GM04504 (cell line): ENCODE results near the gene ERCC5.
A peak's percentile ranks its signal among the peaks of the same experiment; 100 is the strongest.

Source experiments
- DNase-seq: peaks from one replicate; pipeline ENCODE4 v3.0.0-alpha.2; 2012; ENCODE audit warnings: low read depth

The ERCC5 gene

DNA sequence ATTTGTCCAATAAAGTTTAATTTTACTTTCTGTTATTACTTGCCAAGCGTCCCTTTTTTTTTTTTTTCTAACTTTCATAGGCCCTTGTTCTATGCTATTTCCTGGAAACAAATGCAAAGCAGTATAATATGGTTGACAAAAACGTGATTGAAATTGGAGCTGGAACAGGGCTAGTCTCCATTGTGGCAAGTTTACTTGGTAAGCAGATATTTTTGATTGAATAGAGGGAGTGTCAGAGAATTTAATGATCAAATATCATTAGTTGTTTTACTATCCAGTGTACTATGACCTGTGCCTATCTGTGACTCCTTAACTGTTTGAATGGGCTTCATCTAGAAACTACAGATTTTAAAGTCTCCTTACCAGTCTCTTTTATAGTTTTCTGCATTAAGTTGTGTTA, 46.7 kb downstream of the ERCC5 start:
- DNase-seq: no peak

DNA sequence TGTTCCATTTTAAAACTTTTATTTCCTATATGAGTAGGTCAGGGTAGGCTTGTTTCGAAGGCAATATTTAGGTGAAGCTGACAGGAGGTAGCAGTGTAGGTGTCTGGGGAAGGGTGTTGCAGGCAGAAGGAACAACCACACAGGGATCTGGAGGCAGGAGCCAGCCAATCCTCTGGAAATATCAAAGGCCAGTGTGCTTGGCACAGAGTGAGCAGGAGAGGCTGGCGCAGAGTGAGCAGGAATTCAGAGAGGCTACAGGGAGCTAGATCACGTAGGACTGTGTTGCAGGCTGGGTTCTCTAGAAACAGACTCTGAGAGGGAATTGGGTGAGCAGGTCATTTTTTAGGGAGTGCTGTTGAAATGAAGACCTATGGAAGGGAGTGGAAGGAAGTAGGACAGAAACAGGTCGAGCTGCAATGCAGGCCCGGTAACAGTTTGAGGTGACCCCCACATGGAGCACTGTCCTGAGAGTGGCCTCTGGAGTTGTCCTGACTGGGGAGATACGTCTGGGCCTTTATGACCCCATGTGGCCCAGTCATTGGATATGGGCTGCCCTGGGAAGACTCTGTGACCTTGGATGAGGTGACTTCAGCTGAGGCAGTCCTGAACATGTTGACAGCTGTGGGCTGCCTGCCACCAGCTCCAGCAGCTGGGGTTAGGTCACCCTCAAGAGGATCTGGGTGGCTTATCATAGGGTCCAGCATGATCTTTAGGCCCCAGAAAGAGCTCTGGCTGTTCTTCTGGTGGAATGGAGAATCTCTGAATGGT, 51.7 kb downstream of the ERCC5 start:
- no peak for DNase-seq

DNA sequence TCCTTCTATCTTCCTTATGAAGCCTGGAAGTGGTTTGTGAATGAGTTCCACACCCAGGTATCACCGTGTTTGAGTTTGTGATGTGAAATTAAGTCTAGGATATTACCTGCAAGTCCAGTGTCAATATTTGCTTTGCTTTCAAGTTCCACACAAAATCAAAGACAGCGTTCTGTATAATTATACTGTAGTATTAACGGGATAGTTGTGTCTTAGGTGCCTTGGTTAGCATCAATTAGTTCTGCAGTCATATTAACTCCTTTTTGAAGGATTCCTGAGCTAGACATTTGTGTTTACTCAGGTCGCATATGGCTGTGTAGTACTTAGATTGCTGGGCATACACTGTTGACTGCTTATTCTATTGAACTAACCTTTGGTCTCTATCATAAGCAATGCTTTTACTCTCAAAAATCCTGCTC, 54.4 kb downstream of the ERCC5 start:
- DNase-seq: no peak

DNA sequence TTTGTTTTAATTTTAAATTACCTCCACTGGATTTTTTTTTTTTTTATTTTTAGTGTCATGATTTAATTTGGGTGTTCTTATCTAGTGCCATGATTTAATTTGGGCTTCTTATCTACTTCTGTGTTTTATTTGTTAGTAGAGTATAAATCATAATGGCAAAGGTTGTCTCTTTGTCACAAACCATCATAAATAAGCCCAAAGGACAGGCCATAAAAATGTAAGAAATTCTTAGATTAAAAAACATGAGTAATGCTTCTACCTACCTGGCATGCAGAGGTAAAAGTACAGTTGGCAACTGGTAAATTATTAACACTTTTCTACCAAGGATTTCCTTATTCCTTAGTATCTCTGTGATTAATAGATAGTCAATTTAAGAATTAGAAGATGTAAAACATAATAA, 55.2 kb downstream of the ERCC5 start:
- no peak for DNase-seq

DNA sequence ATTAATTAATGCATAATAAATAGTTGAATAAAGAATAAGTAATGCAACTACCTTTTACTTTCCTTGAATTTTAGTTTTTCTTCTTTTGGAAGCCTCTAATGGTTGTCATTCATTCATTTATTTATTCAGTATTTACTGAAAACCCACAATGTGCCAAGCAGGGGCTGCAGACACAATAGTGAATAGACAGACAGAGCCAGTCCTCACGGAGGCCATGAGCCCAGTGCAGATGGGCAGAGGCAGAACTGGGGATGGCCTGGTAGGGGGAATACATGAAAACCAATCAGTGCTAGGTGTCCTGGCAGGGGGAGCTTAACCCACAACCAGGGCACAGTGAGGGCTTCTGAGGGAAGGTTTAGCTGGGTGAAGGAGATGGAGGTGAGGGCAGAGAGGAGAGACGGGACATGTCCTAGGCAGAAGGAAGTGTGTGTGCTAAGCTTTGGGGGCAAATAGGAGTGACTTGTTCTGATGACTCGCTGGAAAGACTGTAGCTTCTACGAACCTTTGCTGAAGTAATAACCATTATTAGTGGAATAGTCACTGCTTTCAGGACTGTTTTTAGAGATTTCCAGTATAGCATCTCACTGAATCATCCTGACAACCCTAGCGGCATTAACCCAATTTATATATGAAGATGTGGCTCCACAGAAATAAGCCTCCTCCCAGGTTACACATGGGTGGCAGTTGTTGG, 55.9 kb downstream of the ERCC5 start:
- DNase-seq: no peak

DNA sequence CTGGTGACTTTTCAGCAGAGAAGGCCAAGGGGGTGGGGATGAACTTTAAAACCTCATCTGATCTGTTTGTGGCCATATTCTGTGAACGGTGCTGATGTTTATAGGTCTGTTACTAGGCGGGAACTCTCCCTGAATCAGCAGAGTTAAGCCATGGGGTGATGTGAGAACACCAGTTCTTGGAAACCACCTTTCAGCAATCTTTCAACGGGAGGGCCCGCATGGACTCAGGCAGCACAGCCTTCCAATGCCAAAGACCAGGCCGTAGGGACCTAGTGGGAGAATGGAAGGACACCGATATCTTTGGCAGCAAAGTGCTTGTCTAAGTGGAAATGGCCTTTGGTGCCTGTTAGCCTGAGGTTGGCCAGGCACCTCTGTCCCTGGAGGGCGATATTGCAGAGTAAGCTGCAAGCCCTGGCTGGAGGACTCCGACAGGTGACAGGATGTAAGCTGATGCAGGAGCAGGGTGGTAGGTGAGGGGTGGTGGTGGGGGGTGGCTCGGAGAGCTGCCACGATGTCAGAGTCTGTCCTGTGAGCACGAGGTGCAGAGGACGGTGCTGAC, 57.0 kb downstream of the ERCC5 start:
- DNase-seq: no peak

DNA sequence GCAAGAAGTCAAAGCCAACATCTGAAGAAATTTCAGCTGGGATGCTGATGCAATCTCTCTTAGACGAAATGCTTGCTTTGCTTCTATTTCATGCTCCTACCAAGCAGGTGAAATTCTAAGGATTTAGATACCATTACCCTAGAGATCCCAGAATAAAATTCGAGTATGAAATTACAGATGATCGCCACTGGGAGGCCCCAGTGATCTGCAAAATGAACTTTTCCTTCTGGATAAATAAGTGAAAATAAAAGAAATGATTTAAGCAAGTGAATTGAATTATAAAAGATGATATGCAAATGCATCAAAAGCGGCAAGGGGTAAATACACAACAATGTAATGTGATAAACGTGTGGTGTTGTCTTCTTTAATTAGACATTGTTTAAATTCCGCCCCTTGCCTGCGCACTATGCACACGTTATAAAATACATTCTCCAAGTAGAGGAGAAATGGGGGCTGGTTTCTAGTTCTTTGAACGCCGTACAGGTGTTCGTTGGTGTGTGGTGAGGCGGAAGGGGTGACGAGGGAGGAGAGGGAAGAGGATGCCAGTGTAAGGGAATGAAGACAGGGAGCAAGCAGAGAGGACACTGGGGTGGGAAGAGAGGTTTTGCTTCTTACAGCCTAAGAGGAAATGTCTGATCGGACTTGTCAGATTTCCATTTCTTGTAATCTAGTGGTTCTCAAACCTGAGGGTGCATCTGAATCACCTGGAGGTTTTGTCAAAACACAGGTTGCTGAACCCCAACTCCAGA, 58.0 kb downstream of the ERCC5 start:
- DNase-seq: no peak

DNA sequence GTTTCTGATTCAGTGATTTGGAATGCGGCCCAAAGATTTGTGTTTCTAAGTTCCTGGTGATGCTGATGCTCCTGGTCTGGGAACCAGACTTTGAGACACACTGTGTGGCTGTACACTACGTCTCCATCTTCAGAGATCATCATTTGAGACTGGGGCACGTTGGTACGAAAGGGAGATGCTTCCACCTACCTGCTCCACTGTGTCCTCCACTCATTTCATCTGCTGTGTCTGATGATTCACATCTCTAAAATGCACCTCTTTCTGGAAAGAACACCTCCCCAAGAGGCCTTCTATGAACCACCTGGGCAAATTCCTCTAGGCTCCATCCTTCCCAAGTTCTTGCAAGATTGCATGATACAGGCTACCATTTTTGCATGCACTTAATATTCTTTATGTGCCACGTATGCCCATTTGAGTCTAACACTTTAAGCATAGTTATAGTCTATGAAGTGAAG, 58.6 kb downstream of the ERCC5 start:
- DNase-seq: no peak

DNA sequence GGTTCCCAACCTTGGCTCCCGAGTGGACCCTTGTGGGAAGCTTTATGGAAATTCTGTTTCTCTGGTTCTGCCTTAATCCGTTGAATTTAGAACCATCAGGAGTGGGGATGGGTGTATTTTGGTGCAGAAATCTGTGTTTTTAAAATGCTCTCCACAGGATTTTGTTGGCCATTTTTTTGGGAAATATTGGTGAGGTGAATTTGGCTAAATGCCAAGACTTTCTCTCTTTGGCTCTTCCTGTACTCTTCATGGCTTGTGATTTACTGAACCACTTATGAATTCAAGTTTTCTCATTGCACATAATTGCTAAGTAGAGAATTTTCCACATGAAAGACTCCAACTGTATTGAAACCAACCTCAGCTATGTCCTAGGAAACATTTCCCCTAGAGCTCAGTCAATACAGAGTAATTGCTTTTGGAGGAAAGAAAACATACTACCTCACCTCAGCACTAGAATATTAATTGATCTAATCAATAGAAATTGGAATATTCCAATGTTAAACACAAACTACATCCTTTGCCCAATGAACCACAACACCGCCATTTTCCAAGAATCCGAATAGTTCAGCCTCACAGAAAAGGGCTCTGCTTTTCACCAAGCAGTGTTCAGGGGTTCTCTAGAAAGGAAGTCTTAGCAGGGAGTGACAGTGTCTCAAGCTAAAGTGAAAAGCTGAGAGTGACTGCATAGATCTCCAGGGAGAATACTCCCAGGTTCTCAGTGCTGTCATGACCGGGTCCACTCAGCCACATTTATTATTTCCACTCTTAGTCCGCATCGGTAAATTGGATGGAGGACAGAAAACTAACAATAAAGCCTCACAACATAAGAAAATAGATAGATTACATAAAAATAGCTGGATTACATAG, 60.3 kb downstream of the ERCC5 start:
- no peak for DNase-seq

DNA sequence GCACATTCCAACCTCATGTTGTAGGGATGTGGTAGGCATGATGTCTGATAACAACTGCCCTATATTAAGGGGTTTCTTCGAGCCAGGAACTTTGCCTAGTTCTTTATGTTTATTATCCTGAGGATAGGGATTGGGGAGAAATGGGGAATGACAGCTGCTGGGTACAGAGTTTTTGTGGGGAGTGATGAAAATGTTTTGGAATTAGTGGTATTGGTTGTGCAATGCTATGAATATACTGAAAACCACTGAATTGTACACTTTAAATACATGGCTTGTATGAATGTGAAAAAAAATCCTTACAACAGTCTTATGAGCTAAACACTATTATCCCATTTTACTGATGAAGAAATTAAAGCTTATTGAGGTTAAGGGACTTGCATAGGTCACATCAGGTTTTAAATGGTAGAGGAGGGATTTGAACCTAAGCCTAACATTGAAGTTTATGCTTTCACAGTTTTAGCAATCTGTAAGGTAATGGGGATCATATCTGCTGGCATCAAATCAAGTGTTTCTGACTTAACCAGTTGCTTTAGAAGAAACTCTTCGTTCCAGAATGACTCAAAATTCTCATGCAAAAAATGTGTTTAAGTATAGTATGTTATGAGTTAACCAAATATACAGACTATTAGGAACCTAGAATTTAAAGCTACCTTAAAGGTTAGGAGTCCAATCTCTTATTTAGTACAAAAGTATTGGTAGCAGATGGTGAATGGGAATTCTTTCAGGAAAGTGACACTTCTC, 61.4 kb downstream of the ERCC5 start:
- DNase-seq: no peak

DNA sequence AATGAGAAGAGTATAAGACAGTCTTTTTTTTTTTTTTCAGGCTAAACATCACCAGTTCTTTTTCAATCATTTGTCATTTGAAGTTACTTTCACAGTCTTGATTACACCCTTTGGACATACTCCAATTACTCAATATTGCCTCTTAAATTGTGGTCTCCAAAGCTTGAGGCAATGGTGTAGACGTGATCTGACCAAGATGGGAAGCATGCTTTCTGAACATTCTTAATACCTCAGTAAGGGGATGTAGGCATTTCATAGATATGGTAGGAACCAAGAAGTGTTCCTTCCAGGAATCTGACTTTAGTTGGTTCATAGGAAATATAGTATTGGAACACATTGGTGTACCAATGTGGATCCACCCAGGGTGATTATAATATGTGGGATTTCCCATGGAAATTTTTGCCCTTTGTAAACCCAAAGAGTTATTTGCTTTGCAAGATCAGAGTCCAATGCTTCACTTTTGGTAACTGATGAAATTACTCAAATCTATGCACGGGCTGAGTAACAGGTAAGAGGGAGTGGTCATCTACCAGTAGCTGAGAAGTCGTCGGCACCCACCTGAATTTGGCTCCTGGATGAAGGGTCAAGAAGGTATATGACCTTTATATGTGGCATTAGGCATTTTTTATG, 62.2 kb downstream of the ERCC5 start:
- DNase-seq: no peak

DNA sequence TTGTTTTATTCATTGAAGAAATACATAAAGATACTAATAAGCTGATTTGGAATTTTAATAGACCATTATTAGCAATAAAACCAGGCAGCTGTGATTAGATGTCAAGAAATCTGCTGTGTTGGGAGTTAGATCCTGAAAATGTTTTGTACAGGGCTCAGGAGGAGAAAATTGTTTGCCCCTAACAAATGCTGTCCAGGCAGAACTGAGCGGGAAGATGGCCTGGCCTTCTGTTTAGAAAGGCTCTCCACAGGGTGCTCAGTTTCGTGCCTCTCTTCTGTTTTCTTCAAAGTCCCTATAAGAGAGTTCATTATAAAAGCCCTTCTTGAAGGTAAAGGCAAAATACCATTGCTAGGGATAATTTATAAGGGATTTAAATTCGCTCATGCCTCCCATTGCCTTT, 64.1 kb downstream of the ERCC5 start:
- DNase-seq: no peak

DNA sequence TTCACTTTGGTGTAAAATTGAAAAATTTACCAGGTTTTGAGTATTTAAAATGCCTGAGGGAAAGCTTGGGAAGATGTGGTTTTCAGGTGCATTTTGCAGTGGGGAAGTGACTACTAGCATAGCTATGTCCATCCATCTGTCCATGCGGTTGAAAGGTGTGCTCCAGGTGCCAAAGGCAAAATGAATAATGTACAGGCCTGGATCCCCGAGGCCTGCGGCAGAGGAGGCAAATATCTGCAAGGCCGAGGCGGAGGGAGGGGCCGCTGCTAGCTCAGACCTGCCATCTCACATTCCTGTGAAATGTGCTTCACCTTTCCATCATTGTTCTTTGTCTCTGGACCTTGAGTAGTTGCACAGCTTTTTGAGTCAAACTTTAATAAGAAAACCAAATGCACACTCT, 65.5 kb downstream of the ERCC5 start:
- DNase-seq: no peak

DNA sequence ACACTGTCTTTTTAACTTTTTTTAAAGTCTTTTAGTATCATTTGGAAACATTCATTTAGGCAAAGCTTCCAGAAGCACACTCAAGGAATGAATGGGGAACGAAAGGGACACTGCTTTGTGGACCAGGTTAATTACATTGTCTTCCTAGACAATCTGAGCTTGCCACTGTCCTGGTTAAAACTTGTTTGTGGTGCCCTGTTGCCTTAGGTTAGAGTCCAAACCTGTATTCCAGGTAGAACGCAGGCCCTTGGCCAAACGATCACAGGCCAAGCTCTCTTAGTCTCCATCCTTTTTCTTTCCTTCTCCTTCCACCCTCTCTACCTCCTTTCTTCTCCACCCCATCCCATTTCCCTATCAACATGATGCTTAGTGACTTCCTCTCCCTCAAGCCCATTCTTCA, 66.8 kb downstream of the ERCC5 start:
- DNase-seq: no peak

DNA sequence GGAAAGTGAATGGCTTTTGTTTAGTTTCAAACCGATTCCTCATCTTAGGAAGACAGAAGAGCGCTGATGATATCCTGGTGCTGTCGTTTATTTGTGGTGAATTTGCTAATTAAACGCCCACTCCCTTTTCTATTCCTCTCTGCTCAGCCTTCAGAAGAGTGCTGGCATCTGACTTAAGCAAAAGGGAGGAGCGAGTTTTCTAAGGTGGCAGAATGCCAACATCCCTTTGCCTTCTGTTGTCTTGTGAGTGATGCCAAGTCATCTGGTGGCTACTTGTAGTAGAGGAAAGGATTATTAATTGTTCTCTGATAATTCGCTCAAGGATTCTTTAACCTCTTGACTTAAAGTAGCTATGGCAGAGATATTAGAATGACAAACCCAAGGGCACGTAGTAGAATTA, 68.1 kb downstream of the ERCC5 start:
- DNase-seq: peak; percentile 10

DNA sequence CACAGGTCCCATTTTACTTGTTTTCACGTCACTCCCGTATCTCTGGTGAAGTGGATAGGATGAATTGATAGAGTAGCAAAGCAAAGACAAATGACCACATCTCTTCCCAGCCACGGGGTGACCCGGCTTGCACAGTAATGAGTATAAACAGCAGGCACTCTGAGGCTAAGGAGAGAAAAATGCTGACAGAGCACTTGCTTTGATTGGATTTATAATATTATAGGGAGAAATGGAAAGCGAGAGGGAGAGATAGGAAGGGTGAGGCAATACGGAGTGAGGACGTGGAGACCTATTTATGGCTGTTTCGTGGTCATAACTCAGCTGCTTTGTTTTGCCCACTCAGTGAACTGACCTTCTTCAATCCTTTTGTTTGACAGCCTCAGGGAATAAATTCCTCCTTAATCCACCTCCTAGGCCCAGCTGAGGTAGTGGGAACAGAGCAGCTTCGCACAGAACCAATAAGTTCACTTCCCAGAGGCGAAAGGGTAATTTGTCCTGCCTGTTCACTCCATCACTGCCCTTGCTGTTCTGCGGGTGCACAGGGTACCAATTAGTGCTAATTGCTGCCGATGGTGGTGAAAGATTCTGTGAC, 68.6 kb downstream of the ERCC5 start:
- DNase-seq: no peak

DNA sequence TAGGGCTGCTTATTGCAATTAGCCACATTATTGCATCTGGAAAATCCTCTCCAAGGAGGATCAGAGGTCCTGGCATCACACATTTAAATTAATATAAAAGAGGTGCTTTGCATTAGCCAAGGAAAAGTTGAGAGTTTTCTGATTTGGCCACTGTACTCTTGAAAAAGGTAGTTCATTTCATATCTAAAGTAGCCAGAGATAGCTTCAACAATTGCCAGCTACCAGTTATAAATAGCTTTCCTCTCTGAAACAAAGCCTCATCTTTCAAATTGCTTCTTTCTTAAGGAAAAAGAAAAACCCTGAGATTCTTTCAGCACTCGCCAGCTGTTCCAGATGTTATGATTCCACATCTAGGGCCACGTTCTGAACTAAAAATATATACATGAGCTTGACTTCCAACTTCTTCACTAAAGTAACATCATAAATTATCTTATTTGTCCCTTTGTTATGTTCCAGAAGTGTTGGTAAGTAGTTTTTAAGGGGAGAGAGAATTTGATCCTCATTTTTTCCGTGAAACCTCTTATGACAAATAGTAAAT, 69.6 kb downstream of the ERCC5 start:
- no peak for DNase-seq

DNA sequence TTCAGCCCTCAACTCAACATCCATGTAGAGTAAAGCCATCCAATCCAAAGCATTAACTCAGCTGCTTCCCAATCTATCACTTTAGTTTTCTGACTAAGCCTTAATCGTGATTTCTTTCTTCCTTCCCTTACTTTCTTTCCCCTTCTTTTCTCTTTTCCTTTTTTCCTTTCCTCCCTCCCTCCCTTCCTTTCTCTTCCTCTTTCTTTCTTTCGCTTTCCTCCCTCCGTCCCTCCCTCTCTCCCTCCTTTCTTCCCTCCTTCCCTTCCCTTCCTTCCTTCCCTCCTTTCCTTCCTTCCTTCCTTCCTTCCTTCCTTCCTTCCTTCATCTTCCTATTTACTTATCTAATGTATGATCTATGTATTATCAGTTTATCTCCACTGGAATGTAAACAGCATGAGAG, 71.2 kb downstream of the ERCC5 start:
- DNase-seq: no peak

DNA sequence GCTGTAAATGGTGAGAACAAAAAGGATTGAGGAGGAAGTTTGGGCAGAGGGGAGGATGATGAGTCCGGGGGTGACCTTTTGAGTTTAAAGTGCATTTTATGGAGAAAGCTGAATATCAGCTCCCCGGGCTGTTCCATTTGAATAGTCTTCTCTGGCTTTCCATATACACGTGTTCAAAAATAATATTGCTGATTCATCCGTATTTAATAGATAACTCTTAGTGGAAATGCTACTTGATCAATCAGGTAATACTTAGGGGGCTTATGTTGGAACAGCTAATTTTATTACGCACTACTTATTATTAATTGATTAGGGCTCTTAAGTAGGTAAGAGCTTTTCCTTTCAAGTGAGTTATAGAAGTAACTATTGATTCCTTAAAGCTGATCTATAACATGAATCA, 76.4 kb downstream of the ERCC5 start:
- no peak for DNase-seq
